Liver (tissue), 9 donors: Measurements from ENCODE around the gene LIX1L. TPM values are rescaled to one million over a fixed set of nuclear protein-coding genes. Genes with fewer than 3 reads are reported as not detected.

ENCODE experiments used
- DNase-seq: peaks from one replicate; pipeline ENCODE4 v3.0.0-alpha.2; 2017; ENCODE audit warnings: low spot score
- H3K27ac ChIP-seq, 2 donors: one replicate each; pipeline ENCODE4 v1.7.0; 2013; ENCODE audit warnings: inconsistent platforms in 2 of 2, low read length in 2 of 2, control low read depth in 1 of 2, low read depth in 1 of 2, mild to moderate bottlenecking in 1 of 2
- H3K27me3 ChIP-seq, 4 donors: one replicate each; pipeline versions ENCODE4 v1.6.1 to v1.7.0; 2013; ENCODE audit warnings: low read length in 3 of 4, inconsistent platforms in 1 of 4, mild to moderate bottlenecking in 1 of 4, moderate library complexity in 1 of 4; ENCODE audit not compliant: control insufficient read depth in 4 of 4, insufficient read depth in 4 of 4
- H3K36me3 ChIP-seq, 4 donors: one replicate each; pipeline versions ENCODE4 v1.6.1 to v1.7.0; 2013; ENCODE audit warnings: low read length in 3 of 4, mild to moderate bottlenecking in 3 of 4, low read depth in 1 of 4, moderate library complexity in 1 of 4; ENCODE audit not compliant: control insufficient read depth in 4 of 4, insufficient read depth in 3 of 4
- H3K4me1 ChIP-seq, 4 donors: one replicate each; pipeline versions ENCODE4 v1.6.1 to v1.7.0; 2013; ENCODE audit warnings: low read length in 3 of 4, mild to moderate bottlenecking in 3 of 4, moderate library complexity in 1 of 4; ENCODE audit not compliant: control insufficient read depth in 4 of 4, insufficient read depth in 4 of 4
- H3K4me3 ChIP-seq, 3 donors: one replicate each; pipeline versions ENCODE4 v1.6.1 to v1.7.0; 2013; ENCODE audit warnings: low read length in 3 of 3, control low read depth in 1 of 3, low read depth in 1 of 3, mild to moderate bottlenecking in 1 of 3
- H3K9ac ChIP-seq, 2 donors: one replicate each; pipeline ENCODE4 v1.7.0; 2013; ENCODE audit warnings: low read length in 2 of 2, mild to moderate bottlenecking in 2 of 2, moderate library complexity in 2 of 2, control low read depth in 1 of 2, low read depth in 1 of 2
- H3K9me3 ChIP-seq, 4 donors: one replicate each; pipeline versions ENCODE4 v1.6.1 to v1.7.0; 2013; ENCODE audit warnings: low read length in 3 of 4; ENCODE audit not compliant: control insufficient read depth in 4 of 4
- ATF3 ChIP-seq: IDR thresholded peaks from 2 replicates; pipeline ENCODE4 v1.6.1; 2016; ENCODE audit warnings: antibody characterized with exemption
- CTCF ChIP-seq: fragments of 150-350 bp; IDR thresholded peaks from 2 replicates; pipeline ENCODE4 v1.5.1; 2017; ENCODE audit warnings: improper control_type of control experiment, low read depth, low read length; ENCODE audit not compliant: missing input control
- EGR1 ChIP-seq, 2 donors: IDR thresholded peaks; 2 replicates each; pipeline ENCODE4 v1.6.1; 2016 to 2018; ENCODE audit warnings: antibody characterized with exemption in 2 of 2, low read depth in 2 of 2
- FOXA1 ChIP-seq: IDR thresholded peaks from 2 replicates; pipeline ENCODE4 v1.6.1; 2016; ENCODE audit warnings: antibody characterized with exemption
- FOXA2 ChIP-seq: IDR thresholded peaks from 2 replicates; pipeline ENCODE4 v1.6.1; 2016; ENCODE audit warnings: antibody characterized with exemption
- GABPA ChIP-seq, 2 donors: IDR thresholded peaks in 1 of 2; conservative IDR thresholded peaks in 1 of 2; 2 replicates each; pipeline ENCODE4 v1.6.1; 2016; ENCODE audit warnings: antibody characterized with exemption in 2 of 2, mild to moderate bottlenecking in 1 of 2, moderate library complexity in 1 of 2
- HNF4A ChIP-seq, 2 donors: conservative IDR thresholded peaks; 2 replicates each; pipeline ENCODE4 v1.6.1; 2016; ENCODE audit warnings: antibody characterized with exemption in 2 of 2, mild to moderate bottlenecking in 2 of 2
- HNF4G ChIP-seq: IDR thresholded peaks from 2 replicates; pipeline ENCODE4 v1.6.1; 2016; ENCODE audit warnings: antibody characterized with exemption
- JUND ChIP-seq, 2 donors: IDR thresholded peaks; 2 replicates each; pipeline ENCODE4 v1.6.1; 2016; ENCODE audit warnings: antibody characterized with exemption in 2 of 2
- MAX ChIP-seq: IDR thresholded peaks from 2 replicates; pipeline ENCODE4 v1.6.1; 2016; ENCODE audit warnings: antibody characterized with exemption
- NR2F2 ChIP-seq: IDR thresholded peaks from 2 replicates; pipeline ENCODE4 v1.6.1; 2016; ENCODE audit warnings: antibody characterized with exemption
- RAD21 ChIP-seq, 2 donors: IDR thresholded peaks; 2 replicates each; pipeline ENCODE4 v1.6.1; 2016; ENCODE audit warnings: antibody characterized with exemption in 2 of 2, mild to moderate bottlenecking in 2 of 2
- REST ChIP-seq: IDR thresholded peaks from 2 replicates; pipeline ENCODE4 v1.6.1; 2016; ENCODE audit warnings: antibody characterized with exemption, mild to moderate bottlenecking
- RXRA ChIP-seq, 2 donors: IDR thresholded peaks; 2 replicates each; pipeline ENCODE4 v1.6.1; 2017 to 2018; ENCODE audit warnings: antibody characterized with exemption in 2 of 2, mild to moderate bottlenecking in 1 of 2
- SP1 ChIP-seq: IDR thresholded peaks from 2 replicates; pipeline ENCODE4 v1.6.1; 2018; ENCODE audit warnings: antibody characterized with exemption, mild to moderate bottlenecking
- TAF1 ChIP-seq: conservative IDR thresholded peaks from 2 replicates; pipeline ENCODE4 v1.6.1; 2016; ENCODE audit warnings: antibody characterized with exemption, mild to moderate bottlenecking
- YY1 ChIP-seq: IDR thresholded peaks from 2 replicates; pipeline ENCODE4 v1.6.1; 2016; ENCODE audit warnings: antibody characterized with exemption, mild to moderate bottlenecking
- ZBTB33 ChIP-seq: IDR thresholded peaks from 2 replicates; pipeline ENCODE4 v1.6.1; 2016; ENCODE audit warnings: antibody characterized with exemption
- WGBS: extraction: QIAGEN DNeasy Blood & Tissue Kit; methylation state at CpG from one replicate; pipeline ENCODE4 v1.1.7; 2013; 5-methylcytosine and 5-hydroxymethylcytosine counted together
- polyA plus RNA-seq, 2 donors: library from polyadenylated mRNA; stranded (reverse) in 1 of 2; unstranded in 1 of 2; fragments of 200-250 nt in 1 of 2; fragments of >200 nt in 1 of 2; fragmentation: Nextera tagmentation in 1 of 2; extraction: Ambion mirVana in 1 of 2; gene quantifications; one replicate each; pipeline versions ENCODE4 v1.2.1 to v1.2.3, GENCODE V29; 2013 to 2015
- total RNA-seq, 2 donors: library from RNA; depleted of rRNA; stranded (reverse); fragments of >200 nt; gene quantifications; one replicate each; pipeline ENCODE4 v1.2.3, GENCODE V29; 2014
- donor health status: healthy.
- donor health status: healthy.
- donor health status: healthy.
- donor health status: healthy.
- donor health status: healthy.

Gene LIX1L
- total and polyA plus RNA-seq, 4 donors: 4.6 to 8.6 (median 6.3) TPM

- Histone ChIP-seq H3K9ac (no peak overlapping the region), H3K4me3 (no peak overlapping the region), H3K27ac (peak overlapping the region in 1 of 2 donors; percentile 44), H3K4me1 (peaks cover 28 to 58% (median 38%) of the 10 kb centered on the region in 4 donors), H3K27me3 (no peaks in the 10 kb centered on the region), H3K36me3 (peaks cover 0 to 8% (median 0%) of the 10 kb centered on the region in 4 donors), H3K9me3 (no peaks in the 10 kb centered on the region)
- 81% methylated on average over 6 of the region's 6 CpGs for WGBS
- TF ChIP-seq NR2F2 (peak; percentile 63), RXRA (IDR thresholded peaks at IDR 0.05) (peak in 1 of 2 donors; percentile 43), CTCF (no peak), HNF4G (no peak)
- DNase-seq: no peak
Observed at GRCh38 chr1:145982010-145982723, 24.4 kb upstream of the LIX1L start.

GRCh38 chr1:145980457-145980994, 22.7 kb upstream of the LIX1L start:
- WGBS: 36% methylated on average over 1 of the region's 1 CpG
- TF ChIP-seq HNF4G (peak; percentile 57), FOXA1 (no peak), SP1 (peak; percentile 67), JUND (IDR thresholded peaks at IDR 0.05) (peak in 1 of 2 donors; percentile 70), RXRA (IDR thresholded peaks at IDR 0.05) (peak; percentile 88 to 96), RAD21 (IDR thresholded peaks at IDR 0.05) (no peak), FOXA2 (no peak), MAX (peak; percentile 56), EGR1 (IDR thresholded peaks at IDR 0.05; ENCODE audit: low read depth in 2 of 2) (peak in 1 of 2 donors; percentile 58), YY1 (no peak), CTCF (no peak), ZBTB33 (no peak), NR2F2 (no peak), HNF4A (conservative IDR thresholded peaks at IDR 0.05) (peak; percentile 82 to 88), TAF1 (no peak), GABPA (IDR thresholded peaks at IDR 0.05 in 1 of 2, conservative IDR thresholded peaks at IDR 0.05 in 1 of 2) (no peak), REST (peak; percentile 19), ATF3 (no peak)
- no peak overlapping the region for H3K4me3 ChIP-seq
- peaks cover 19 to 47% (median 34%) of the 10 kb centered on the region in 4 donors for H3K4me1 ChIP-seq
- peak overlapping the region in 1 of 2 donors; percentile 54 for H3K9ac ChIP-seq
- no peaks in the 10 kb centered on the region for H3K27me3 ChIP-seq
- peaks cover 0 to 8% (median 0%) of the 10 kb centered on the region in 4 donors for H3K36me3 ChIP-seq
- H3K9me3 ChIP-seq: no peaks in the 10 kb centered on the region
- no peak for DNase-seq
- peak overlapping the region; percentile 72 to 87 for H3K27ac ChIP-seq
